Measurements from ENCODE around the gene EFCAB11.

EFCAB11 gene

DNA sequence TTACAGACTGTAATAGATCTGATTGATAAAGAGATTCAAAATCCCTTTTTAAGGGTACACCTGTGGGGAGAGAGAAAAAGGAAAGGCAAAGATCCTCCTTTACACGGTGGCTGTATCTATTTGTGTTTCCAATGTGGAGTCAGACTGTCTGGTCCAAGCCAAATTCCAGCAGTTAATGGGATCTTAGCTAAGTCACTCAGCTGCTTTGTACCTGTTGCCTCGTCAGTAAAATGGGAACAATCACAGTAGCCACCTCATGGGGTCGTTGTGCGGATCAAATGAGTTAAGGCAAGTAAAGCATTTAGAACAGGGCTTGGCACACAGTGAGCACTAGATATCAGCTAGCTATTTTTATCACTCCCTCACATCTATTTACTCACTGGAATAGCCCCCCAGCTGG lies 46.9 kb downstream of the EFCAB11 start:
- CTCF ChIA-PET = interaction anchor here (0.8 to 1.2 kb wide), 2 partner anchors 186 to 631 kb away, joined by 3 read pairs; no protein-coding TSS in a partner anchor
- 98% methylated on average over 4 of the region's 4 CpGs for whole genome bisulfite sequencing (ENCODE audit: insufficient coverage)
- POLR2A ChIA-PET = no interaction called here

GRCh38 chr14:89906000-89906399 lies 48.5 kb downstream of the EFCAB11 start:
- no peaks in the 10 kb centered on the region for H3K27me3 ChIP-seq (replicated peaks in 2 of 5; ENCODE audit: control insufficient read depth in 4 of 5, insufficient read depth in 5 of 5, low read length in 4 of 5)
- no peaks in the 10 kb centered on the region for H3K36me3 ChIP-seq (ENCODE audit: control insufficient read depth in 4 of 4, insufficient read depth in 4 of 4, low read length in 3 of 4)
- H3K4me1 ChIP-seq (ENCODE audit: control extremely low read depth in 1 of 4, control insufficient read depth in 4 of 4, insufficient read depth in 4 of 4, low read length in 3 of 4) = peaks cover 0 to 10% (median 3%) of the 10 kb centered on the region in 4 experiments
- no peaks in the 10 kb centered on the region for H3K9me3 ChIP-seq (ENCODE audit: control extremely low read depth in 1 of 5, control insufficient read depth in 4 of 5, insufficient read depth in 2 of 5, low read depth in 1 of 5, low read length in 4 of 5)
- ChIA-PET POLR2A (interaction anchor here (0.5 kb wide), 1 partner anchor 16 kb away, joined by 3 read pairs; no protein-coding TSS in a partner anchor), CTCF (interaction anchor here (1.0 kb wide), 1 partner anchor 11 kb away, joined by 3 read pairs; no protein-coding TSS in a partner anchor)
- no peak overlapping the region for H3K4me3 ChIP-seq (ENCODE audit: control insufficient read depth in 1 of 7, extremely low read depth in 1 of 7, insufficient read depth in 4 of 7, low read depth in 2 of 7, low read length in 6 of 7)
- no peak for DNase-seq
- no peak overlapping the region for H3K27ac ChIP-seq (ENCODE audit: insufficient read depth in 1 of 2, low read depth in 1 of 2, low read length in 2 of 2, poor library complexity in 1 of 2, severe bottlenecking in 2 of 2)

More for the DNA sequence above, 46.9 kb downstream of the EFCAB11 start:
- H3K27ac ChIP-seq (ENCODE audit: insufficient read depth in 1 of 2, low read depth in 1 of 2, low read length in 2 of 2, poor library complexity in 1 of 2, severe bottlenecking in 2 of 2) = no peak overlapping the region
- no peaks in the 10 kb centered on the region for H3K36me3 ChIP-seq (ENCODE audit: control insufficient read depth in 4 of 4, insufficient read depth in 4 of 4, low read length in 3 of 4)
- H3K9me3 ChIP-seq (ENCODE audit: control extremely low read depth in 1 of 5, control insufficient read depth in 4 of 5, insufficient read depth in 2 of 5, low read depth in 1 of 5, low read length in 4 of 5) = no peaks in the 10 kb centered on the region
- no peak overlapping the region for H3K4me3 ChIP-seq (ENCODE audit: control insufficient read depth in 1 of 7, extremely low read depth in 1 of 7, insufficient read depth in 4 of 7, low read depth in 2 of 7, low read length in 6 of 7)
- H3K4me1 ChIP-seq (ENCODE audit: control extremely low read depth in 1 of 4, control insufficient read depth in 4 of 4, insufficient read depth in 4 of 4, low read length in 3 of 4) = peaks cover 2 to 24% (median 11%) of the 10 kb centered on the region in 4 experiments
- no peaks in the 10 kb centered on the region for H3K27me3 ChIP-seq (replicated peaks in 2 of 5; ENCODE audit: control insufficient read depth in 4 of 5, insufficient read depth in 5 of 5, low read length in 4 of 5)
- DNase-seq = no peak

- peaks cover 0 to 6% (median 3%) of the 10 kb centered on the region in 4 experiments for H3K4me1 ChIP-seq (ENCODE audit: control extremely low read depth in 1 of 4, control insufficient read depth in 4 of 4, insufficient read depth in 4 of 4, low read length in 3 of 4)
- H3K36me3 ChIP-seq (ENCODE audit: control insufficient read depth in 4 of 4, insufficient read depth in 4 of 4, low read length in 3 of 4) = no peaks in the 10 kb centered on the region
- H3K9me3 ChIP-seq (ENCODE audit: control extremely low read depth in 1 of 5, control insufficient read depth in 4 of 5, insufficient read depth in 2 of 5, low read depth in 1 of 5, low read length in 4 of 5) = no peaks in the 10 kb centered on the region
- peak; percentile 6 to 44 (median 28) for DNase-seq
- ChIA-PET CTCF (interaction anchor here (0.5 to 1.4 kb wide), 2 partner anchors 550 to 862 kb away, joined by 3 to 5 read pairs; no protein-coding TSS in a partner anchor), POLR2A (no interaction called here)
- WGBS (ENCODE audit: insufficient coverage) = no CpG with 5 or more reads among the region's 4 CpGs
- no peaks in the 10 kb centered on the region for H3K27me3 ChIP-seq (replicated peaks in 2 of 5; ENCODE audit: control insufficient read depth in 4 of 5, insufficient read depth in 5 of 5, low read length in 4 of 5)
- H3K4me3 ChIP-seq (ENCODE audit: control insufficient read depth in 1 of 7, extremely low read depth in 1 of 7, insufficient read depth in 4 of 7, low read depth in 2 of 7, low read length in 6 of 7) = peak overlapping the region in 1 of 7 experiments; percentile 57
- H3K27ac ChIP-seq (ENCODE audit: insufficient read depth in 1 of 2, low read depth in 1 of 2, low read length in 2 of 2, poor library complexity in 1 of 2, severe bottlenecking in 2 of 2) = peak overlapping the region; percentile 1 to 69
Measured at GRCh38 chr14:89903340-89903952, 51.1 kb downstream of the EFCAB11 start.

DNA sequence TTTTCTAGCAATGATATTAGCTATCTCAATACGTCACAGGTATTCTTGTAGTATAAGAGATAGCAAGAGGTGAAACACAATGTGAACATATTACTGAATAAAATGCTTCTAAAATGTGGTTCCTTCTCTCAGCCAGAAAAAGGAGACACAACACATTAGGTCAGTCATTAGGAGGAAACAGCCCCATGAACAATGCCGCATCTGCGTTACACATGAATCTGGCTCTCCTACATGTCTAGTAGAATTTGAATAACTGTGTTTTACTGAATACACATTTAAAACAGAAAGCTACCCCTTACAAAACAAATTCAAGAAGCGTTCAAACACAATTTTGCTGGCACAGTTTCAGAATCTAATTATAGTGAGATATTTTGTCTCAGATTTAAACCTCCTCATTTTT lies 51.6 kb downstream of the EFCAB11 start:
- DNase-seq = peak in 2 of 3 donors; percentile 18 to 26
- ChIA-PET CTCF (interaction anchor here (0.5 to 1.4 kb wide), 2 partner anchors 549 to 862 kb away, joined by 3 to 5 read pairs; no protein-coding TSS in a partner anchor), POLR2A (no interaction called here)
- Histone ChIP-seq H3K27me3 (replicated peaks in 2 of 5; ENCODE audit: control insufficient read depth in 4 of 5, insufficient read depth in 5 of 5, low read length in 4 of 5) (no peaks in the 10 kb centered on the region), H3K9me3 (ENCODE audit: control extremely low read depth in 1 of 5, control insufficient read depth in 4 of 5, insufficient read depth in 2 of 5, low read depth in 1 of 5, low read length in 4 of 5) (no peaks in the 10 kb centered on the region), H3K4me1 (ENCODE audit: control extremely low read depth in 1 of 4, control insufficient read depth in 4 of 4, insufficient read depth in 4 of 4, low read length in 3 of 4) (peaks cover 0 to 6% (median 3%) of the 10 kb centered on the region in 4 experiments), H3K27ac (ENCODE audit: insufficient read depth in 1 of 2, low read depth in 1 of 2, low read length in 2 of 2, poor library complexity in 1 of 2, severe bottlenecking in 2 of 2) (peak overlapping the region; percentile 1 to 69), H3K36me3 (ENCODE audit: control insufficient read depth in 4 of 4, insufficient read depth in 4 of 4, low read length in 3 of 4) (peaks cover 0 to 2% (median 0%) of the 10 kb centered on the region in 4 experiments), H3K4me3 (ENCODE audit: control insufficient read depth in 1 of 7, extremely low read depth in 1 of 7, insufficient read depth in 4 of 7, low read depth in 2 of 7, low read length in 6 of 7) (peak overlapping the region in 1 of 7 experiments; percentile 57)
- no CpG with 5 or more reads among the region's 4 CpGs for whole genome bisulfite sequencing (ENCODE audit: insufficient coverage)

DNA sequence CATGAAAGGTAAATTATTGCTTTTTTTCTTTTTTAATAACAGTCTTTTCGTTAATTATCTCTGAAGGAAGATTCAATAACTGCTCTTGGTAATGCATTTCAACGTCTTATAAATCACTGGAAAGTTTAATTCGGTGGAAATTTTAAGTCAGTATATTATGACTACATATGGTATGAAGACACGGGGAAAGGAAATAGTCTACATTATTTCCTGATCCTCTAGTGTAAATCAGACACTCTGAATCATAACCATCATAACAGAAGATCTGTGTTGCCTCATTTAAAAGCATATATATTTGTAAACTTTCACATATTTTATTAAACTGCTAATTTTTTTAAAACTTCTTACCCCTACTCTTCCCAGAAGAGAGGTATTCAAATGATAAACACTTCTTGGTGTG lies 53.7 kb downstream of the EFCAB11 start:
- H3K27me3 ChIP-seq (replicated peaks in 2 of 5; ENCODE audit: control insufficient read depth in 4 of 5, insufficient read depth in 5 of 5, low read length in 4 of 5) = no peaks in the 10 kb centered on the region
- no peak overlapping the region for H3K4me3 ChIP-seq (ENCODE audit: control insufficient read depth in 1 of 7, extremely low read depth in 1 of 7, insufficient read depth in 4 of 7, low read depth in 2 of 7, low read length in 6 of 7)
- no peak overlapping the region for H3K27ac ChIP-seq (ENCODE audit: insufficient read depth in 1 of 2, low read depth in 1 of 2, low read length in 2 of 2, poor library complexity in 1 of 2, severe bottlenecking in 2 of 2)
- WGBS (ENCODE audit: insufficient coverage) = 100% methylated on average over 1 of the region's 4 CpGs
- H3K4me1 ChIP-seq (ENCODE audit: control extremely low read depth in 1 of 4, control insufficient read depth in 4 of 4, insufficient read depth in 4 of 4, low read length in 3 of 4) = peaks cover 0 to 6% (median 3%) of the 10 kb centered on the region in 4 experiments
- H3K9me3 ChIP-seq (ENCODE audit: control extremely low read depth in 1 of 5, control insufficient read depth in 4 of 5, insufficient read depth in 2 of 5, low read depth in 1 of 5, low read length in 4 of 5) = no peaks in the 10 kb centered on the region
- CTCF ChIA-PET = interaction anchor here (1.2 to 1.4 kb wide), 2 partner anchors 10 to 44 kb away, joined by 3 read pairs; no protein-coding TSS in a partner anchor
- peaks cover 0 to 2% (median 0%) of the 10 kb centered on the region in 4 experiments for H3K36me3 ChIP-seq (ENCODE audit: control insufficient read depth in 4 of 4, insufficient read depth in 4 of 4, low read length in 3 of 4)
- DNase-seq = no peak
- POLR2A ChIA-PET = no interaction called here

- CTCF ChIA-PET = interaction anchor here (0.6 to 1.4 kb wide), 4 partner anchors 9 to 655 kb away, joined by 3 to 4 read pairs (median 3); no protein-coding TSS in a partner anchor
Measured at GRCh38 chr14:89899917-89900663, 54.4 kb downstream of the EFCAB11 start.

More at GRCh38 chr14:89899917-89900663, 54.4 kb downstream of the EFCAB11 start:
- WGBS (ENCODE audit: insufficient coverage) = 80% methylated on average over 1 of the region's 4 CpGs
- Histone ChIP-seq H3K4me3 (ENCODE audit: control insufficient read depth in 1 of 7, extremely low read depth in 1 of 7, insufficient read depth in 4 of 7, low read depth in 2 of 7, low read length in 6 of 7) (no peak overlapping the region), H3K36me3 (ENCODE audit: control insufficient read depth in 4 of 4, insufficient read depth in 4 of 4, low read length in 3 of 4) (peaks cover 0 to 2% (median under 1%) of the 10 kb centered on the region in 4 experiments), H3K27ac (ENCODE audit: insufficient read depth in 1 of 2, low read depth in 1 of 2, low read length in 2 of 2, poor library complexity in 1 of 2, severe bottlenecking in 2 of 2) (no peak overlapping the region), H3K27me3 (replicated peaks in 2 of 5; ENCODE audit: control insufficient read depth in 4 of 5, insufficient read depth in 5 of 5, low read length in 4 of 5) (no peaks in the 10 kb centered on the region), H3K4me1 (ENCODE audit: control extremely low read depth in 1 of 4, control insufficient read depth in 4 of 4, insufficient read depth in 4 of 4, low read length in 3 of 4) (peaks cover 0 to 6% (median 3%) of the 10 kb centered on the region in 4 experiments), H3K9me3 (ENCODE audit: control extremely low read depth in 1 of 5, control insufficient read depth in 4 of 5, insufficient read depth in 2 of 5, low read depth in 1 of 5, low read length in 4 of 5) (no peaks in the 10 kb centered on the region)
- peak; percentile 37 to 59 (median 56) for DNase-seq
- POLR2A ChIA-PET = interaction anchor here (0.6 kb wide), 1 partner anchor 1057 kb away, joined by 3 read pairs; no protein-coding TSS in a partner anchor

All from common myeloid progenitor, CD34-positive (primary cell).